Left renal pelvis (tissue), 4 donors: Measurements from ENCODE around the gene ENPP7. TPM values are rescaled to one million over a fixed set of nuclear protein-coding genes. Genes with fewer than 3 reads are reported as not detected.

Experiments
- DNase-seq, 4 donors: peaks; one replicate each; pipeline ENCODE4 v3.0.0-alpha.2; 2013; ENCODE audit warnings: low read depth in 4 of 4, low spot score in 3 of 4
- polyA plus RNA-seq, 4 donors: library from polyadenylated mRNA; unstranded; fragments of 120-200 nt; gene quantifications; one replicate each; pipeline ENCODE4 v1.2.1, GENCODE V29; 2013; ENCODE audit not compliant: insufficient read length in 4 of 4

Gene ENPP7
- polyA plus RNA-seq, 4 donors = 0.07 to 6.8 (median 3.1) TPM

- no peak for DNase-seq
Observed at GRCh38 chr17:79775632-79776031, 44.9 kb downstream of the ENPP7 start.

GRCh38 chr17:79776376-79777119 lies 45.8 kb downstream of the ENPP7 start:
- no peak for DNase-seq

GRCh38 chr17:79777120-79777893 lies 46.6 kb downstream of the ENPP7 start:
- no peak for DNase-seq

GRCh38 chr17:79777894-79778503 lies 47.3 kb downstream of the ENPP7 start, which contains the start of gene CBX2:
CBX2 (plus strand) TSS chr17:79778148; CDS start chr17:79778236, 88 bp downstream.
- no peak for DNase-seq

- DNase-seq = no peak
Observed at GRCh38 chr17:79778504-79779083, 47.9 kb downstream of the ENPP7 start.

- no peak for DNase-seq
Observed at GRCh38 chr17:79779084-79779529, 48.4 kb downstream of the ENPP7 start.

- DNase-seq = no peak
Observed at GRCh38 chr17:79779661-79780365, 49.1 kb downstream of the ENPP7 start.

DNA sequence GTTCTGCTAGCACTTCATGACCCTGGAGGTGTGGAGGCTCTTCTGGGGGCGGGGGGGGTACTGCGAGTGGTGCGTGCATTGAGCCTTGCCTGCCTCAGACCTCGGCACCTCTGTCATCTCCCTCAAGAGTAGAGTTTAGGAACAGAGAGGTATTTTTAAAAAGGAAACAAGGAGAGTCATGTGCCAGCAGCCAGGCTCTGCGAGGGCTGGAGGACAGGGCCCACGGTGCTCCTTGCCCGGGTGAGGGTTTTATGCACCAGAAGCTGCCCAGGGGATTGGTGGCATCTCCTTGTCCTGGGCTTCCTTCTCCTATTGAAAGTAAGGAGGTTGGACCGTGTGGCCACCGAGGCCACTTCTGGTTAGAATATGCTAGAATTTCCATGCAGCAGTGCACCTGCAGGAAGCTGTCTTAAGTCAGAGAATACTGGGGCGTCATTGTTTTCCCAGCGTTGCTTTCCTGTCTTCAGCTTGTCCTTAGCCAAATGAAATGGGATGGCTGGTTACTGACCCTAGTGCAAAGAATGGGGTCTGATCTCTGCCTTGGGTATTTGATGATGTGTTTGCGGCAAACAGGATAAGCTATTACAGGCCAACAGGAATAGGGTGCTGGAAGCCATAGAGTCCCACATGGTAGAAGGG lies 50.4 kb downstream of the ENPP7 start:
- no peak for DNase-seq

DNA sequence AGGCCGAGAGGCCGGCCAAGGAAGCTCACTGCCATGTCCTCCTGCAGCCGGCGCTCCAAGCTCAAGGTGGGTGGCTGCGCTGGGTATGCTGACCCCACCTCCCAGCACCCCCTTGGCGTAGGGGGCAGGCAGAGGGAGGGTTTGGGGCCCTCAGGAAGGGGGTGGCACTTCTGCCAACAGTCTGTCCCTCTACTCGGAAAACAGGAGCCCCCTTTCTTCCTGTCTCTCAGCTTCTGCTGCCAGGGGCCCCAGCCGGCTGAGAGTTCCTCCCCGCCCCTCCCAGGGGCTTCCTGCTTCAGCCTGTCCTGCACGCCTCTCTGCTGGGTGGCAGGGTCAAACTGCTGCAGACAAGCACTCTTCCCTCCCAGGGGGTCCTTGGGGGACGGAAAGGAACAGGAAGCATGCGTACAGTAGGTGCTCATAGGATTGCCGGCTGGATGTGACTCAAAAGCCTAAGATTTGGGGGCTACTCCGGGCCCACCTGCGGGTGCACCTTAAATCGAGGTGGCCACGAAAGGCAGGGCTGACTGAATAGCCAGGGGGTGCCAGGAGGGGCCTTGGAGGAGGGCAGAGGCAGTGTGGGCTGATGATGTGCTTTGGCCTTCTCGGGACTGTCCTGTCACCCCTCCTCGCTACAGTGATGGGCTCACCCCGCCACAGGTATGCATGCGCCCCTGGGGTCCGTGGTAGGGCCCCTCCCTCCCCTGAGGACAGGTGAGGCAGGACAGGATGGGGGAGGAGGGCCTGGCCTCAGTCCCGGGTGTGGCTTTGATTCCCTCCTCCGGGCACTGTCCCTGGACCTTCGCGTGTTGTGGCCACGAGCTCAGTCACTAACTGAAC lies 51.2 kb downstream of the ENPP7 start:
- DNase-seq = no peak

DNA sequence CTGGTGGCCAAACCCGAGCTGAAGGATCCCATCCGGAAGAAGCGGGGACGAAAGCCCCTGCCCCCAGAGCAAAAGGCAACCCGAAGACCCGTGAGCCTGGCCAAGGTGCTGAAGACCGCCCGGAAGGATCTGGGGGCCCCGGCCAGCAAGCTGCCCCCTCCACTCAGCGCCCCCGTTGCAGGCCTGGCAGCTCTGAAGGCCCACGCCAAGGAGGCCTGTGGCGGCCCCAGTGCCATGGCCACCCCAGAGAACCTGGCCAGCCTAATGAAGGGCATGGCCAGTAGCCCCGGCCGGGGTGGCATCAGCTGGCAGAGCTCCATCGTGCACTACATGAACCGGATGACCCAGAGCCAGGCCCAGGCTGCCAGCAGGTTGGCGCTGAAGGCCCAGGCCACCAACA lies 53.1 kb downstream of the ENPP7 start:
- DNase-seq = no peak

- DNase-seq = no peak
Observed at GRCh38 chr17:79784353-79785016, 53.7 kb downstream of the ENPP7 start.

GRCh38 chr17:79785017-79785899 lies 54.5 kb downstream of the ENPP7 start:
- no peak for DNase-seq

DNA sequence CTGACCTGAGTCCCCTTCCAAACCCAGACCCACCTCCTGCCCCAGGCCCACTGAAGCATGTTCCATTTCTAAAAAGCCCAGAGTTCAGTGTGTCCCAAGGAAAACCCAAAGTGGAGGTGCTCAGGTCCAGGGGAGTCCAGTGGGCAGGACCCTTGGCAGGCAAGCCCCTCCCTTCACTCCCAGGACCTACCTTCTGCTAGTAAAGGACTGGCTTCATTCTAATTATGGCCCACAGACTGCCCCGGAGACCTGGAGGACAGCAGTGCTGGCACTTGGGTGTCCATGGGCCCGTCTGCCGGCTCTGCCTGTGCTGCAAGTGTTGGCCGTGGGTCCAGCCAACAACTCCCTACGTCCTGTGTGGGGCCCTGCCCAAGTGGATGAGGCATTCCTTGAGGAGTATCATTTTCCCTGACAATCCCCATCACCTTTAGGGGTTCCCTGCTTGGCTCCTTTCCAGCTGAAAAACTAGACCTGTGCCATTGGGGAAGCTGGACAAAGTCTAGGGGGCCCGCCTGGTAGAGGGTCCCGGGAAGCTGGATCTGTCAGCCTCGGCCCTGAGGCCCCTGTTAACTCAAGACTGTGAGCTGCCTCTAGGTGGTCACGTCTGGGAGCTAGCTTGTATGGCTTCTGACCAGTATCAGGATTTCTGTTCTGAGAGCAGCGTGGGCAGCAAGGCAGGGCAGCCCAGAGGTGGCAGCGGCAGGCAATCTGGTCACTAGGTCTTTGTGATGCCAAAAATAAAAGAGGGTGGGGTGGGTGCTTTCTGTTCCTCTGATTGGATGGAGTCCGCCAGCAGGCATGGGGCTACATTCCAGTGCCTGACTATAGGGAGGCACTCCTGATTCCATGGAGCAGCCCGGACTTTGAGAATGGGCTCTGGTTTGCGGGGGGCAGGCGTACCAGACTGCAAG lies 55.4 kb downstream of the ENPP7 start:
- DNase-seq = no peak

DNA sequence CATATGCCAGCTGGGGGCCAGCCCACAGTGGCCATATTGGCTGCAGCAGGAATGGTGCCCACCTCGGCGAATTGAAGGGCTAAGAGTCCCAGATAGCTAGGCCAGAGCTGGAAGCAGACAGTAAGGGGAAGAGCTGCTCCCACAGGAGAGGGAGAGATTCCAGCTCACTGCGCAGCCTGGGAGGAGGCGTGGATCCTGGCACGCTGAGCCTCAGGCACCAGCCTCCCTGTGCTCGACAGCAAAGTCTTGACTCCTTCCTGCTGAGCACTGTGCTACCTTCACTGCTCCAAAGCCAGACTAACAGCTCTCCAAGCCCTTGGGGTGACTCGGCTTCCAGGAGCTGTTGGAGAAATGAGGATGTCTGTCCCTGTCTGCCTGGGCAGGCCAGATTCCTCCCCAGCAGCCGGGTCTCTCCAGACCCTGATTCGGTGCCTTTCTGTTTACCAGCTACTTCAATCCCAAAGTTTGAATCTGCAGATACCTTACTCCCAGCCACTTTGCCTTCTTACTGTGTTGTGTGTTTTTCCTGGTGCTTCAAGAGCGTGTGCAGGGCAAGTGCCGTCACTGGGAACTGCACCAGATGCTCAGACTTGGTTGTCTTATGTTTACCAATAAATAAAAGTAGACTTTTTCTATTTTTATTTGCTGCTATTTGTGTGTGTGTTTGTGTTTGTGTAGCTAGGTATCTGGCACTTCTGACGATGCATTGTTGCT lies 56.3 kb downstream of the ENPP7 start:
- no peak for DNase-seq

DNA sequence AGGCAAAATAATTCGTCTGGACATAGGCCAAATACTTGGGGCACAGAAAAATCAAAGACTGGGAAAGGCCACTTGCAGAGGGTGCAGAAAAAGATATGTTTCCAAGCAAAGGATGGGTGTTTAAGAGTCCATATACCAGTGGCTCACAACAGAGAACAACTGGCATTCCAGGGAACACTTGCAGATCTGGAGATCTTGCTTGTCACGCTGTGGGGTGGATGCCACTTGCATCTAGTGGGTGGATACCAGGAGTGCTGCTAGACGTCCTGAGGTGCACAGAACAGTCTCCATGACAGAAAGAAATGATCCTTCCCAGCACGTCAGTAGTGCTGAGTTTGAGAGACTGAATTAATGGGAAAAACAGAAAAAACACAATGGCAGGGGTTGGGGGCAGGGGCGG lies 57.7 kb downstream of the ENPP7 start:
- no peak for DNase-seq
